RWPE1 (cell line): ENCODE measurements around the gene KRTAP1-1.

ENCODE experiments used
- CTCF ChIA-PET: fragments of 350-600 bp; sonication (Branson Sonifier 250); formaldehyde crosslinking; extraction: SDS; loops from one replicate; lab custom pipeline; 2021; lab: Yijun Ruan, JAX
- POLR2A ChIA-PET: fragments of 400-600 bp; formaldehyde crosslinking; extraction: SDS; loops from one replicate; lab custom pipeline; 2020; ENCODE audit warnings: antibody characterized with exemption; ENCODE audit not compliant: low non-redundant PET; lab: Yijun Ruan, JAX
- DNase-seq: peaks from one replicate; pipeline ENCODE4 v3.0.0; 2012; ENCODE audit warnings: low spot score
- H3K27ac ChIP-seq: fragments of 450-650 bp; 2 replicates; pipeline ENCODE4 v1.5.1; 2017
- TF ChIP-seq, protein P1 (sequence below): fragments of 450-650 bp; conservative IDR thresholded peaks from 2 replicates; pipeline ENCODE4 v1.5.1; 2017; ENCODE audit warnings: low read depth, mild to moderate bottlenecking

KRTAP1-1 gene

DNA sequence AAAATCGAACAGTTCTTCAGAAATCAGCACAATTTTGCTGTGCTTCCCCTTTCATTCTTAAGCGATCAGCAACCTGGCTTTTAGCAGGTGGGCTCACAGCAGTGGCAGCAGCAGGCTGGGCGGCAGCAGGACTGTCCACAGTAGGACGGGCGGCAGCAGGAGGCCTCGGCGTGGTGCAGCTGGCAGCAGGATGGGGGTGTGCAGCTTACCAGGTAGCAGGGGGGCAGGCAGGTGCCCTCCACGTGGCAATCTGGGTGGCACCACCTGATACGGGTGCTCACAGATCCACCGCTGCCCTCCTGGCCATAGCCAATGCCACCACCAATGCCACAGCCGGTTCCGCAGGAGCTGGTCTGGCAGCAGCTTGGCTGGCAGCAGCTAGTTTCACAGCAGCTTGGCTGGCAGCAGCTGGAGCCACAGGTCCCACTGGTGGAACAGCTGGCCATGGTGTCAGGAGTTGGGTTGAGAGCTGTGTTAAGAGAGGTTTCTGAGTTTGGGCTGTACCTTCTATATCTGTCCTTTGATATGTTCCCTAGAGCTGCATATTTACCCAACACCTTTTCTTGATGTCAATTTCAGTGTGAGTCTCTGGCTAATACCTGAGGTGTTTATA is 11.5 kb downstream of the KRTAP1-1 start, which contains the start of gene KRTAP1-4:
TSS of gene KRTAP1-4 (minus strand) at position 563 of the 613 bp plus-strand sequence. CDS start at position 446, 117 bp downstream.
- DNase-seq = no peak
- no peak within 1 kb of the TSS for H3K27ac ChIP-seq
- CTCF ChIA-PET = interaction anchor here (0.6 kb wide), 1 partner anchor 24 kb away, joined by 3 read pairs; no protein-coding TSS in a partner anchor
- TF ChIP-seq, protein P1, sequence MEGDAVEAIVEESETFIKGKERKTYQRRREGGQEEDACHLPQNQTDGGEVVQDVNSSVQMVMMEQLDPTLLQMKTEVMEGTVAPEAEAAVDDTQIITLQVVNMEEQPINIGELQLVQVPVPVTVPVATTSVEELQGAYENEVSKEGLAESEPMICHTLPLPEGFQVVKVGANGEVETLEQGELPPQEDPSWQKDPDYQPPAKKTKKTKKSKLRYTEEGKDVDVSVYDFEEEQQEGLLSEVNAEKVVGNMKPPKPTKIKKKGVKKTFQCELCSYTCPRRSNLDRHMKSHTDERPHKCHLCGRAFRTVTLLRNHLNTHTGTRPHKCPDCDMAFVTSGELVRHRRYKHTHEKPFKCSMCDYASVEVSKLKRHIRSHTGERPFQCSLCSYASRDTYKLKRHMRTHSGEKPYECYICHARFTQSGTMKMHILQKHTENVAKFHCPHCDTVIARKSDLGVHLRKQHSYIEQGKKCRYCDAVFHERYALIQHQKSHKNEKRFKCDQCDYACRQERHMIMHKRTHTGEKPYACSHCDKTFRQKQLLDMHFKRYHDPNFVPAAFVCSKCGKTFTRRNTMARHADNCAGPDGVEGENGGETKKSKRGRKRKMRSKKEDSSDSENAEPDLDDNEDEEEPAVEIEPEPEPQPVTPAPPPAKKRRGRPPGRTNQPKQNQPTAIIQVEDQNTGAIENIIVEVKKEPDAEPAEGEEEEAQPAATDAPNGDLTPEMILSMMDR = no peak
- POLR2A ChIA-PET = no interaction called here

DNA sequence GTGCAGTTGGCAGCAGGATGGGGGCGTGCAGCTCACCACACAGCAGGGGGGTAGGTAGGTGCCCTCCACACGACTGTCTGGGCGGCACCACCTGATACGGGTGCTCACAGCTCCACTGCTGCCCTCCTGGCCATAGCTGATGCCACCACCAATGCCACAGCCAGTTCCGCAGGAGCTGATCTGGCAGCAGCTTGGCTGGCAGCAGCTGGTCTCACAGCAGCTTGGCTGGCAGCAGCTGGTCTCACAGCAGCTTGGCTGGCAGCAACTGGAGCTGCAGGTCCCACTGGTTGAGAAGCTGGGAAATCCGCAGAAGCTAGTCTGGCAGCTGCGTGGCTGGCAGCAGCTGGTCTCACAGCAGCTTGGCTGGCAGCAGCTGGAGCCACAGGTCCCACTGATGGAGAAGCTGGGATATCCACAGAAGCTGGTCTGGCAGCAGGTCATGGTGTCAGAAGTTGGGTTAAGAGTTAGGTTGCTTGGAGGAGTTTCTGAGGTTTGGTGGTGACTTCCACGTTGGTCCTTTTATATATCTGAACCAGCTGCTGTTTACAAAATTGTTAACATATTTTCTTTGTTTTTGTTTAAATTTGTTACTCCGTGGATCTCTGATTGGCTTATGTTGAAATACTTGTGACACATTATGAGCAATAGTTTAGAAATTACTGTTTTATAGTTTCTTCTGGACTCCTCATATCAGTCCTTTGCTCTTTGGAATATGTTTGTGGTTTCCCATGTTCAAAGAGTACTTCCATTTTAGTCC is 14.4 kb downstream of the KRTAP1-1 start, which contains the start of gene KRTAP1-5:
TSS of gene KRTAP1-5 (minus strand) at position 494 of the 757 bp plus-strand sequence. CDS start at position 441, 53 bp downstream.
- TF ChIP-seq, protein P1 = no peak
- peak within 1 kb of the TSS; percentile 27; the same call in 1 of the 2 replicates for H3K27ac ChIP-seq
- ChIA-PET POLR2A (no interaction called here), CTCF (interaction anchor here (0.6 kb wide), 1 partner anchor 1400 kb away, joined by 3 read pairs; the partner anchor contains the start of gene PPP1R1B)
- DNase-seq = no peak

DNA sequence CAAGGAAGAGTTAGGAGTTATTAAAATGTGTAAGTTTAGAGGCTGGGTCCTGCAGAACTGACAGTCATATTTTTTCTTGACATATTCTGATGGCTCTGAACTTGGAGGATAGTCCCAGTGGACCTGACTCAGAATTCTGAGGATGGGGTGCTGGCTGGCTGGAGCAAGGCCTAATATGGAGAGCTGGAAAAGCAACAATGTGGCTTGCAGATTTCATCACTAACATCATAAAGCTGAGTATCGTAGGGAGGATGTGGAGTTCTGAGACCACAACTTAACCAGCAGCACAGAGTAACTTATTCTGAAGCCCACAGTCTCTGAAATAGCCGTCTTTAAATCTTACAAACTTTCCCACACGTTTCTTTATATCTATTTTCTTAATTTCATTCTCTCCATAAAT is 16.6 kb downstream of the KRTAP1-1 start:
- DNase-seq = no peak
- ChIA-PET CTCF (no interaction called here), POLR2A (no interaction called here)
- H3K27ac ChIP-seq = no peak overlapping the region
- TF ChIP-seq, protein P1 = no peak

- TF ChIP-seq, protein P1 = no peak
- CTCF ChIA-PET = interaction anchor here (1.1 to 1.2 kb wide), 2 partner anchors 38 to 303 kb away, joined by 3 to 4 read pairs; no protein-coding TSS in a partner anchor
- DNase-seq = no peak
- no peak overlapping the region for H3K27ac ChIP-seq
- POLR2A ChIA-PET = no interaction called here
Measured at GRCh38 chr17:41020336-41020735, 20.9 kb downstream of the KRTAP1-1 start.

DNA sequence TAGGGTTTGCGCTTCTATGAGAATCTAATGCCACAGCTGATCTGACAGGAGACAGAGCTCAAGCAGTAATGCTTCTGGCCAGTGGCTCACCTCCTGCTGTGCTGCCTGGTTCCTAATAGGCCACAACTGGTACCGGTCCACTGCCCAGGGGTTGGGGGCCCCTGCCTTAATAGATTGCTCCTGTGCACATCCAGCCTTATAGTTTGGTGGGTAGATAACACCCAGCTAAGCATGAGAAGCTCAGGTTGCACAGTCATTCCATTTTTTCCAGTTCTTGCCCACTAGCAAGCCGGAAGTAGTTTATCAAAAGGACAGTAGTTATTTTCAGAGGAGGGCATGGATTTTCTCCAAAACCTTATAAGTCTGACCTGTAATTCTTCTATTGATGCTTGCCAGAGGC is 21.8 kb downstream of the KRTAP1-1 start:
- no peak overlapping the region for H3K27ac ChIP-seq
- POLR2A ChIA-PET = no interaction called here
- CTCF ChIA-PET = interaction anchor here (0.6 to 1.1 kb wide), 2 partner anchors 33 to 39 kb away, joined by 3 read pairs; no protein-coding TSS in a partner anchor
- DNase-seq = no peak
- TF ChIP-seq, protein P1 = no peak

GRCh38 chr17:41018541-41018940 is 22.7 kb downstream of the KRTAP1-1 start:
- TF ChIP-seq, protein P1 = no peak
- CTCF ChIA-PET = interaction anchor here (0.7 kb wide), 1 partner anchor 387 kb away, joined by 3 read pairs; no protein-coding TSS in a partner anchor
- POLR2A ChIA-PET = no interaction called here
- H3K27ac ChIP-seq = no peak overlapping the region
- DNase-seq = no peak
